GM18520 (cell line): ENCODE results near the gene CPNE7.
A peak's percentile ranks its signal among the peaks of the same experiment; 100 is the strongest.

Experiments used
- ATAC-seq: cut with Tn5 transposase; IDR thresholded peaks from one replicate; pipeline ENCODE4 v1.9.1; 2021; ENCODE audit not compliant: unreplicated experiment

Gene CPNE7

GRCh38 chr16:89549007-89549700, 26.4 kb upstream of the CPNE7 start:
- ATAC-seq: no peak

- no peak for ATAC-seq
These were observed 25.0 kb upstream of the CPNE7 start for GRCh38 chr16:89550421-89551007.

- no peak for ATAC-seq
These were observed 23.2 kb upstream of the CPNE7 start for GRCh38 chr16:89552329-89552728.

GRCh38 chr16:89552913-89553312, 22.6 kb upstream of the CPNE7 start:
- ATAC-seq: no peak

GRCh38 chr16:89553733-89554132, 21.8 kb upstream of the CPNE7 start:
- ATAC-seq: no peak

- no peak for ATAC-seq
These were observed 21.2 kb upstream of the CPNE7 start for GRCh38 chr16:89554343-89554742.

GRCh38 chr16:89555265-89555664, 20.3 kb upstream of the CPNE7 start:
- no peak for ATAC-seq

GRCh38 chr16:89555780-89556179, 19.8 kb upstream of the CPNE7 start:
- ATAC-seq: no peak

- no peak for ATAC-seq
These were observed 18.5 kb upstream of the CPNE7 start for GRCh38 chr16:89556750-89557689.

- ATAC-seq: no peak
These were observed 17.7 kb upstream of the CPNE7 start for GRCh38 chr16:89557690-89558490.

- ATAC-seq: peak; percentile 71
These were observed 15.0 kb upstream of the CPNE7 start, which contains the start of gene RPL13 for GRCh38 chr16:89560378-89561141. TSS of gene RPL13 (plus strand) at chr16:89560682. CDS start at chr16:89560960, 278 bp downstream.

- ATAC-seq: no peak
These were observed 14.2 kb upstream of the CPNE7 start for GRCh38 chr16:89561142-89561883.

GRCh38 chr16:89561884-89562599, 13.5 kb upstream of the CPNE7 start:
- ATAC-seq: no peak

- no peak for ATAC-seq
These were observed 12.6 kb upstream of the CPNE7 start for GRCh38 chr16:89562939-89563338.

- no peak for ATAC-seq
These were observed 11.7 kb upstream of the CPNE7 start for GRCh38 chr16:89563639-89564392.

GRCh38 chr16:89564476-89565255, 10.9 kb upstream of the CPNE7 start:
- ATAC-seq: no peak

- ATAC-seq: no peak
These were observed 10.4 kb upstream of the CPNE7 start for GRCh38 chr16:89565256-89565505.
